Kidney epithelial cell (primary cell): ENCODE measurements around the gene MAP1S. TPM values are rescaled to one million over a fixed set of nuclear protein-coding genes. Genes with fewer than 3 reads are reported as not detected.

Source experiments
- DNase-seq: peaks from one replicate; pipeline ENCODE4 v3.0.0-alpha.2; 2010; ENCODE audit warnings: low read depth
- H3K27me3 ChIP-seq: 2 replicates; pipeline ENCODE4 v1.6.0; 2011; ENCODE audit warnings: low read length; ENCODE audit not compliant: control insufficient read depth, insufficient read depth
- H3K36me3 ChIP-seq: 2 replicates; pipeline ENCODE4 v1.5.1; 2011; ENCODE audit warnings: low read length; ENCODE audit not compliant: control insufficient read depth, insufficient read depth
- H3K4me3 ChIP-seq: 2 replicates; pipeline ENCODE4 v1.5.1; 2011; ENCODE audit warnings: low read depth, mild to moderate bottlenecking, control low read depth, low read length
- CTCF ChIP-seq: IDR thresholded peaks from 2 replicates; pipeline ENCODE4 v1.5.1; 2011; ENCODE audit warnings: mild to moderate bottlenecking, moderate library complexity, low read length, control low read depth, inconsistent platforms; ENCODE audit not compliant: insufficient read depth, poor library complexity, severe bottlenecking
- total RNA-seq: library from RNA; depleted of rRNA; stranded (reverse); fragments of >200 nt; gene quantifications from 2 replicates; pipeline ENCODE4 v1.2.3, GENCODE V29; 2015

Gene MAP1S
- total RNA-seq, 1 donor from 2014 or later, result 43.1 TPM

GRCh38 chr19:17706750-17707181, 12.5 kb upstream of the MAP1S start:
- H3K4me3 ChIP-seq, result no peak overlapping the region
- DNase-seq, result no peak
- peaks cover 6% of the 10 kb centered on the region for H3K27me3 ChIP-seq
- TF ChIP-seq CTCF, result no peak
- no peaks in the 10 kb centered on the region for H3K36me3 ChIP-seq

- no peaks in the 10 kb centered on the region for H3K36me3 ChIP-seq
- no peak for DNase-seq
- peaks cover under 1% of the 10 kb centered on the region for H3K27me3 ChIP-seq
- TF ChIP-seq CTCF, result no peak
- no peak overlapping the region for H3K4me3 ChIP-seq
Measured at GRCh38 chr19:17711851-17712250, 7.4 kb upstream of the MAP1S start.

GRCh38 chr19:17716309-17716929, 2.9 kb upstream of the MAP1S start:
- Histone ChIP-seq H3K4me3 (no peak overlapping the region), H3K36me3 (no peaks in the 10 kb centered on the region), H3K27me3 (no peaks in the 10 kb centered on the region)
- no peak for DNase-seq
- no peak for TF ChIP-seq CTCF

GRCh38 chr19:17718550-17718946, 732 bp upstream of the MAP1S start:
- no peak for DNase-seq

GRCh38 chr19:17719730-17720400, 585 bp downstream of the MAP1S start:
- no peak for TF ChIP-seq CTCF
- H3K27me3 ChIP-seq, result no peaks in the 10 kb centered on the region
- DNase-seq, result no peak
- H3K4me3 ChIP-seq, result peak overlapping the region; percentile 92
- no peaks in the 10 kb centered on the region for H3K36me3 ChIP-seq

More at GRCh38 chr19:17718550-17718946, 732 bp upstream of the MAP1S start:
- TF ChIP-seq CTCF, result no peak
- no peaks in the 10 kb centered on the region for H3K27me3 ChIP-seq
- H3K36me3 ChIP-seq, result no peaks in the 10 kb centered on the region
- no peak overlapping the region for H3K4me3 ChIP-seq
